Tongue (tissue), 2 donors: ENCODE results near the gene RAB8B. TPM values are rescaled to one million over a fixed set of nuclear protein-coding genes. Genes with fewer than 3 reads are reported as not detected.
"Not testable (repeated sequence)": the region's sequence is repeated elsewhere in the genome, so short reads cannot be mapped to it uniquely, and the experiment has no call there.

Experiments used
- DNase-seq: peaks from one replicate; pipeline ENCODE4 v3.0.0-alpha.2; 2015
- total RNA-seq: library from RNA; depleted of rRNA; stranded (reverse); fragments of >200 nt; gene quantifications from one replicate; pipeline ENCODE4 v1.2.3, GENCODE V29; 2014

RAB8B gene
- total RNA-seq, 1 donor from 2014 or later: 31.3 TPM

GRCh38 chr15:63186065-63186464 is 3.3 kb upstream of the RAB8B start:
- no peak for DNase-seq

GRCh38 chr15:63187589-63188226 is 1.7 kb upstream of the RAB8B start:
- no peak for DNase-seq

GRCh38 chr15:63188247-63188925 is 1.0 kb upstream of the RAB8B start:
- no peak for DNase-seq

DNA sequence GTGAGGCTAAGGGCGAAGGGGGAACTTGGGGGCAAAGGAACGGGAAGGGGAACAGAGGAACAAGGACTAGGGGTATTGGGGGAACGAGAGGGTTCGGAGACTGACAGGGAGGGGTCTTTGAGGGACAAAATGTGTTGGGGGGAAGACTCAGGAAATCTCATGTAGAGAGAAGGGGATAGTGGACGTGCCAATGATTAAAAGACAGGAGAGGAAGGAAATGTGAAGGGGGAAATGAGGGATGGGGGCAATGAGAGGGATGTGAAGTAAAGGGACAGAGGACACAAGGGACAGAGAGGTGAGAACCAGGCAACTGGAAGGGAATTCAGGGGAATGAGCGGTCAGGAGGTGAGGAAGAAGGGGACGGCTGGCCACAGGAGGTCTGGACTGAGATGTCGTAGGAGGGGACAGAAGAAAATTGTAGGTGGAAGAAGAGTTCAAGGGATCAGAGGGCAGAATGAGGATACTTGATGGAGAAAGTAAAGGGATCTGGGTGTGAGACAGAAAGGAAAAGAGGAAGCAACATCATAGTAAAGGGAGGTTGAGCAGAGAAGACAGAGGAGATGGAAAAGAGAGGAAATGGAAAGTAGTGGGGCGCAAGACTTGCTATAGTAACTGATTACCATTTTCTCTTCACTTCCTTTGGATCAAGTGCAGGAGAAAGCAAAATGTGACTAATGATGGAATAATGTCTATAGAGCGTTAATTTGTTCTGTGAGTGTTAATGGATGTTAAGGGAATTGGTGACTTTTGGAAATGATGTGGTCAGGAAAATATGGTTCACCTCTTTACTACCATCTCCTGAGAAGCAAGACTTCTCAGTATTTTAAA is 749 bp downstream of the RAB8B start:
- no peak for DNase-seq

- DNase-seq: no peak
Measured at GRCh38 chr15:63190769-63191649, 1.6 kb downstream of the RAB8B start.

GRCh38 chr15:63191895-63192618 is 2.7 kb downstream of the RAB8B start:
- DNase-seq: no peak

- DNase-seq: no peak
Measured at GRCh38 chr15:63192619-63193206, 3.3 kb downstream of the RAB8B start.

DNA sequence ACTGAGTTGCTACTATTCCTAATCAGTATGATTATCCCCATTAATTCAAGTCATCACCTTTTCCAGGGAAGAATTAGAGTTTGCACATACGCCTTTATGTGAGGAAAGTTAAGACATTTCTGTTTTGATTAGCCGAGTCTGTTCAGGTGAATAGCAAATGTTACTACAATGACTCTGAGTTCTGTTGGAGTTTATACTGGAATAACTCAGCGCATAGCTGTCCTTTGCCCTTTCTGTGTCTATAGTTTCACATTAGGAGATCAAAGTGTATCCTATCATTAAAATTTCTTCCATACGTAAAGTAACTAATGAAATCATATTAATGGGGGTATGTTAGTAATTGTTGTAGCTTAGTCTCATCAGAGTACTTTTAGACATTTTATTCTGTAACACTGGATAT is 4.9 kb downstream of the RAB8B start:
- DNase-seq: no peak

DNA sequence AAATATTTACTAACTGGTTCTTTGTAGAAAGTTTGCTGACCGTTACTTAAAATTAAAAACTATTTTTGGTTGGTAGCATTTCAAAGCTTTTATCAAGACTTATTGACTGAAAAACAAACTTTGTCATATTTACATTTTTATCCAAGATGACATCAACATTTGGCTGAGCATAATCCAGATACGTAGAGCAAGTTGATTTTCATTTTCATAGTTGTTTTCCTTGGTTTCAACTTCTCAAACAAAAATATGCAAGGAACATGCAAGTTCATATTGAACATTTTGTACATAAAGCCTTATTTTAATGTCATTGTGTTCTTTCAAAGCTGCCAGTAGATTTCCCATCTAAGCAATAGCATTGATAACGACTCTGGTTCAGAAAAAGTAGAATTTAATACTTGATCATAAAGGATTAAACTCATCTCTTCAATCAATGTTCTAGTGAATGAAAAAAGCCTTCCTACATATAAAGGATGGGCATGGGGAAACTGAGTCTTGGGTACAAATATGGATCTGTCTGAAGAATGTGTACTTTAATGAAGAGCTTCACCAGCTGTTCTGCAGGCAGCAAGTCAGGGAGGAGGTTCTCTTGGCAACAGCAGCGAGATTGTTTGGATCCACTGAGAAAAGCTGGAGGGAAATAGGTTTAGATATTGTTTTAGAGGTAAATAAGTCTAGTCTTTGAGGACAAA is 5.6 kb downstream of the RAB8B start:
- DNase-seq: peak; percentile 47

DNA sequence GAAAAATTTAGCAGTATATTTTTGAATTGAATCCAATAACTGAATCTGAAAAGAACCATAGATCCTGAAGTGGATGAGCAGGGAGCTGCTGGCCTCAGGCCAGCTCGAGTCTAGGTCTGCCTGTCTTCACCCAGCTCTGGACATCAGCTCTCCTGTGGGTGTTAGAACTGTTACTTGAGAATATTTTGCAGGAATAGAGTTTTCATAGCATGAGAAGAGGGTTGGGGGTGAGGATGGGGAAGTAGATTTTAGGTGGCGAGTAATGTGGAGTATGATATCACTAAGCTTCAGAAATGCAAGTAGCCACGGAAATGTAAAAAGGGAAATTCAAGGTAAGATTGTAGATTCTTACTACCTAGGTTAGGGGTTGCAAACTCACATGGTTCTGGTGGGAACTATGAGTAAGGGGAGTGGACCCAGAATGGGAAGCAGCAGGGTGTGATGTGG is 6.2 kb downstream of the RAB8B start:
- DNase-seq: no peak

- DNase-seq: no peak
Measured at GRCh38 chr15:63196842-63197241, 7.4 kb downstream of the RAB8B start.

DNA sequence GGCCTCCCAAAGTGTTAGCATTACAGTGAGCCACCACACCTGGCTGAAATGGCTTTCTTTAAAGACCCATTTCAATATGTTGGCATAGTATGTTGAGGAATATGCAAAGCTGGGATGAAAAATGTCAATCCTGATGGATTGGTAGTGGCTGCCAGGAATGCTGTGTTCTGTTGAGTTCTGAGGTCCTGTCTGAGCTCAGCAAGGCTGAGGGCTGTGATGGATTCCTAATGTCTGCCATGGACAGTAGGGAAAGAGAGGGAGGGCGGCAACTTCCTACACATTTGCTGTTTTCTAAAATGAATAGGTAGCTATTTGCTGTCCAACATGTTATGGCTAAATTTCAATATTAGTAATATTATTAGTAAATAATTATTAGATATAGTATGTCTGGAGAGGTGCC is 8.2 kb downstream of the RAB8B start:
- DNase-seq: no peak

GRCh38 chr15:63198371-63199250 is 9.2 kb downstream of the RAB8B start:
- no peak for DNase-seq

GRCh38 chr15:63200464-63201249 is 11.3 kb downstream of the RAB8B start:
- no peak for DNase-seq

DNA sequence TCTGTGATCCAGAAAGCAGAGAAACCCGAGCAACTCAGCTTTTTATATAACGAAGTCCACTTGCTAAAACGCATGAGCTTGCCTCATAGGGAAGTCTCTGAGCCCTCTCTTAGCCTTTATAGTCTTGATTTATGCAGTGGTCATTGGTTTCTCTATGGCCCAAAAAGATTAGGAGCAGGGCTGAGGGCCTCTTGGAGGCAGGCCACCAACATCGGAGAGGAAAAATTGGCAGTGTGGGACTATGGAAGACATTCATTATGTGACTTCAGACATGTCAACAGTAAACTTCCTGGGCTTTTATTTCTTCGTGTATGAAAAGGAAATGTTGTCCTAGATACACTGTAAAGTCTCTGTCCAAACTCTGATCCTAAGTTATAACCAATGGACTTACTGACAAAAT is 13.5 kb downstream of the RAB8B start:
- no peak for DNase-seq

- DNase-seq: no peak
Measured at GRCh38 chr15:63203451-63204090, 14.2 kb downstream of the RAB8B start.

GRCh38 chr15:63206079-63206478 is 16.7 kb downstream of the RAB8B start:
- DNase-seq: no peak

DNA sequence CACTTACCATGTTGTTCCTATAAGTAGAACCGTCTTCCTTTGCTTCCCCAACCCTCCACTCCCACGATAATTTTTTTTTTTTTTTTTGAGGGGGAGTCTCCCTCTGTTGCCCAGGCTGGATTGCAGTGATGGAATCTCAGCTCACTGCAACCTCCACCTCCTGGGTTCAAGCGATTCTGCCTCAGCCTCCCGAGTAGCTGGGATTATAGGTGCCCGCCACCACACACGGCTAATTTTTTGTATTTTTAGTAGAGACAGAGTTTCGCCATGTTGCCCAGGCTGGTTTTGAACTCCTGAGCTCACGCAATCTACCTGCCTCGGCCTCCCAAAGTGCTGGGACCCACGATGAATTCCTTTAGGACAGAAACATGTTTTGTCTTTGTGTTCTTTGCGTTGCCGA is 19.4 kb downstream of the RAB8B start:
- not testable (repeated sequence) for DNase-seq
